H1 (cell line): ENCODE results near the gene KLF14.

Source experiments
- CEBPB ChIP-seq: IDR thresholded peaks from 2 replicates; pipeline ENCODE4 v1.6.1; 2012; ENCODE audit warnings: low read depth, low read length
- CTCF ChIP-seq, 3 experiments: IDR thresholded peaks; 1 replicate in 2 of 3; 2 replicates in 1 of 3; pipeline versions ENCODE4 v1.5.1 to v1.6.1; 2011; ENCODE audit warnings: low read length in 3 of 3, mild to moderate bottlenecking in 3 of 3, inconsistent platforms in 2 of 3, low read depth in 1 of 3, moderate library complexity in 1 of 3; ENCODE audit not compliant: insufficient read depth in 1 of 3; ENCODE audit errors: control extremely low read depth in 1 of 3
- EZH2 ChIP-seq: fragments of 200-600 bp; sonication (generic); IDR thresholded peaks from 2 replicates; pipeline ENCODE4 v1.7.1; 2012; ENCODE audit warnings: low read depth, mild to moderate bottlenecking, moderate library complexity, low read length, inconsistent platforms; ENCODE audit not compliant: severe bottlenecking
- POLR2A ChIP-seq, 2 experiments: IDR thresholded peaks; 1 replicate in 1 of 2; 2 replicates in 1 of 2; pipeline ENCODE4 v1.6.1; 2011; ENCODE audit warnings: low read depth in 2 of 2, low read length in 2 of 2, mild to moderate bottlenecking in 2 of 2; ENCODE audit errors: control extremely low read depth in 1 of 2
- POLR2AphosphoS5 ChIP-seq: IDR thresholded peaks from 2 replicates; pipeline ENCODE4 v1.6.1; 2011; ENCODE audit warnings: low read depth, low read length
- RAD21 ChIP-seq, 2 experiments: IDR thresholded peaks in 1 of 2; conservative IDR thresholded peaks in 1 of 2; 2 replicates each; pipeline ENCODE4 v1.6.1; 2011; ENCODE audit warnings: low read depth in 2 of 2, low read length in 2 of 2, improper control_type of control experiment in 1 of 2, inconsistent platforms in 1 of 2, mild to moderate bottlenecking in 1 of 2, moderate library complexity in 1 of 2
- SUZ12 ChIP-seq: fragments of 200-600 bp; sonication (generic); IDR thresholded peaks from 2 replicates; pipeline ENCODE4 v1.6.1; 2012; ENCODE audit warnings: mild to moderate bottlenecking, inconsistent platforms, low read length, moderate library complexity, mixed read lengths

GRCh38 chr7:130768854-130769253, 34.8 kb upstream of the KLF14 start:
- TF ChIP-seq POLR2AphosphoS5 (no peak), EZH2 (no peak), CEBPB (no peak), SUZ12 (no peak), POLR2A (IDR thresholded peaks at IDR 0.05; ENCODE audit: control extremely low read depth in 1 of 2, low read depth in 2 of 2, low read length in 2 of 2) (no peak), RAD21 (IDR thresholded peaks at IDR 0.05 in 1 of 2, conservative IDR thresholded peaks at IDR 0.05 in 1 of 2; ENCODE audit: low read depth in 2 of 2, low read length in 2 of 2) (no peak), CTCF (IDR thresholded peaks at IDR 0.05; ENCODE audit: control extremely low read depth in 1 of 3, insufficient read depth in 1 of 3, low read depth in 1 of 3, low read length in 3 of 3) (no peak)
